PC-9 (cell line): ENCODE measurements around the gene GHR. TPM values are rescaled to one million over a fixed set of nuclear protein-coding genes. Genes with fewer than 3 reads are reported as not detected.

Experiments
- BruUV-seq: library from RNA; stranded (reverse); fragments of 400-500 nt; replicated peaks from 2 replicates; lab custom pipeline; 2021; lab: Mats Ljungman, UMichigan
- CTCF ChIA-PET: fragments of 300-600 bp; sonication (Branson Sonifier 250); formaldehyde crosslinking; loops from one replicate; lab custom pipeline; 2022; ENCODE audit warnings: antibody characterized with exemption; lab: Charles Lee
- POLR2A ChIA-PET: fragments of 300-600 bp; sonication (Branson Sonifier 250); formaldehyde crosslinking; loops from one replicate; lab custom pipeline; 2022; ENCODE audit warnings: antibody characterized with exemption; ENCODE audit not compliant: unreplicated experiment; lab: Charles Lee
- DNase-seq, 2 experiments: peaks; one replicate each; pipeline versions ENCODE4 v3.0.0 to v3.0.0-alpha.2; 2015 to 2022; ENCODE audit warnings: mixed read lengths in 1 of 2
- H2AFZ ChIP-seq: fragments of 200-600 bp; sonication (generic); 2 replicates; pipeline ENCODE4 v1.8.1; 2017; ENCODE audit warnings: antibody characterized with exemption
- H3F3A ChIP-seq: fragments of 200-600 bp; sonication (generic); 2 replicates; pipeline ENCODE4 v1.8.1; 2017; ENCODE audit warnings: antibody characterized with exemption, mild to moderate bottlenecking, low read depth; ENCODE audit not compliant: insufficient read depth
- H3K27ac ChIP-seq: fragments of 200-600 bp; sonication (generic); 2 replicates; pipeline ENCODE4 v1.6.1; 2016; ENCODE audit warnings: mixed run types
- H3K27me3 ChIP-seq: fragments of 200-600 bp; sonication (generic); 2 replicates; pipeline ENCODE4 v1.6.1; 2016; ENCODE audit warnings: low read depth, mixed run types; ENCODE audit not compliant: insufficient read depth
- H3K36me3 ChIP-seq: fragments of 200-600 bp; sonication (generic); 2 replicates; pipeline ENCODE4 v1.6.1; 2016; ENCODE audit warnings: low read depth, mixed run types
- H3K4me1 ChIP-seq: fragments of 200-600 bp; sonication (generic); replicated peaks from 2 replicates; pipeline ENCODE4 v1.6.1; 2016; ENCODE audit warnings: mixed run types; ENCODE audit not compliant: insufficient read depth
- H3K4me2 ChIP-seq: fragments of 200-600 bp; sonication (generic); 2 replicates; pipeline ENCODE4 v1.6.1; 2017; ENCODE audit warnings: mixed run types
- H3K4me3 ChIP-seq: fragments of 200-600 bp; sonication (generic); 2 replicates; pipeline ENCODE4 v1.6.1; 2016; ENCODE audit warnings: mixed run types
- H3K79me2 ChIP-seq: fragments of 200-600 bp; sonication (generic); 2 replicates; pipeline ENCODE4 v1.6.1; 2017; ENCODE audit warnings: low read depth, mixed run types
- H3K9me2 ChIP-seq: fragments of 200-600 bp; sonication (generic); 2 replicates; pipeline ENCODE4 v1.8.1; 2017; ENCODE audit warnings: mild to moderate bottlenecking; ENCODE audit not compliant: insufficient read depth
- H3K9me3 ChIP-seq: fragments of 200-600 bp; sonication (generic); 2 replicates; pipeline ENCODE4 v1.8.1; 2016; ENCODE audit warnings: low read depth; ENCODE audit not compliant: insufficient read depth
- H4K20me1 ChIP-seq: fragments of 200-600 bp; sonication (generic); 2 replicates; pipeline ENCODE4 v1.8.1; 2017; ENCODE audit not compliant: insufficient read depth
- EZH2 ChIP-seq: fragments of 200-600 bp; sonication (generic); IDR thresholded peaks from 2 replicates; pipeline ENCODE4 v1.8.0; 2017; ENCODE audit warnings: antibody characterized with exemption, low read depth
- intact Hi-C: fragments of 100-400 bp; cut with micrococcal nuclease; formaldehyde crosslinking; loops from one replicate; pipeline ENCODE4 v1.10.0; 2022; ENCODE audit not compliant: unreplicated experiment
- total RNA-seq: library from RNA; stranded (reverse); gene quantifications from 2 replicates; pipeline ENCODE4 v1.2.3, GENCODE V29; 2021
- TF ChIP-seq, protein P1 (sequence below): fragments of 200-600 bp; sonication (generic); conservative IDR thresholded peaks from 2 replicates; pipeline ENCODE4 v1.6.1; 2017; ENCODE audit warnings: mixed run types, antibody characterized with exemption, mild to moderate bottlenecking, moderate library complexity

Gene GHR
- total RNA-seq, 1 experiment from 2014 or later = not detected

DNA sequence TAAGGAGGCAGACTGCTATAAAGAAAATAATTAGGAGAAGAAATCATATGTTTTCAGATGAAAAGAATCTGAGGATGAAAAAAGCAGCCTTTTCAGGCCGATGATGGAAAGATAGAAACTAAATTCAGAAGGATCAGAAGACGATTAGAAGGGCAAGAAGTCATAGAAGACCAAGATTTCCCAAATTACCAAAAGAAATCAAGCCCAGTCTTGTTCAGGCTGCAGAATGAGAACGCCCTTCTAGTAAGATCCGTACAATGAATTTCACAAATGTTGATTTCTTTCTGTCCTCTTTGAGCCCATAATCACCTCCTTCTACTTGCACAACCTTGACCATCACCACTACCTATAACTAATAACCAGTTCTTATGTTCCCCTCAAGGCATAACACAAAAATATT is 218.8 kb downstream of the GHR start:
- Histone ChIP-seq H3K9me2 (no peaks in the 10 kb centered on the region), H3F3A (no peaks in the 10 kb centered on the region), H3K36me3 (no peaks in the 10 kb centered on the region), H3K4me3 (no peak overlapping the region), H3K79me2 (no peaks in the 10 kb centered on the region), H3K27me3 (no peaks in the 10 kb centered on the region), H3K4me2 (no peak overlapping the region), H4K20me1 (no peaks in the 10 kb centered on the region; the same call in 1 of the 2 replicates), H3K4me1 (no peaks in the 10 kb centered on the region), H3K27ac (no peak overlapping the region), H3K9me3 (no peaks in the 10 kb centered on the region), H2AFZ (no peak overlapping the region)
- ChIA-PET POLR2A (no interaction called here), CTCF (no interaction called here)
- intact Hi-C loops = no loop called here
- BruUV-seq = no TSS peak
- DNase-seq = no peak
- TF ChIP-seq EZH2 = no peak
- TF ChIP-seq, protein P1, sequence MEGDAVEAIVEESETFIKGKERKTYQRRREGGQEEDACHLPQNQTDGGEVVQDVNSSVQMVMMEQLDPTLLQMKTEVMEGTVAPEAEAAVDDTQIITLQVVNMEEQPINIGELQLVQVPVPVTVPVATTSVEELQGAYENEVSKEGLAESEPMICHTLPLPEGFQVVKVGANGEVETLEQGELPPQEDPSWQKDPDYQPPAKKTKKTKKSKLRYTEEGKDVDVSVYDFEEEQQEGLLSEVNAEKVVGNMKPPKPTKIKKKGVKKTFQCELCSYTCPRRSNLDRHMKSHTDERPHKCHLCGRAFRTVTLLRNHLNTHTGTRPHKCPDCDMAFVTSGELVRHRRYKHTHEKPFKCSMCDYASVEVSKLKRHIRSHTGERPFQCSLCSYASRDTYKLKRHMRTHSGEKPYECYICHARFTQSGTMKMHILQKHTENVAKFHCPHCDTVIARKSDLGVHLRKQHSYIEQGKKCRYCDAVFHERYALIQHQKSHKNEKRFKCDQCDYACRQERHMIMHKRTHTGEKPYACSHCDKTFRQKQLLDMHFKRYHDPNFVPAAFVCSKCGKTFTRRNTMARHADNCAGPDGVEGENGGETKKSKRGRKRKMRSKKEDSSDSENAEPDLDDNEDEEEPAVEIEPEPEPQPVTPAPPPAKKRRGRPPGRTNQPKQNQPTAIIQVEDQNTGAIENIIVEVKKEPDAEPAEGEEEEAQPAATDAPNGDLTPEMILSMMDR = no peak

DNA sequence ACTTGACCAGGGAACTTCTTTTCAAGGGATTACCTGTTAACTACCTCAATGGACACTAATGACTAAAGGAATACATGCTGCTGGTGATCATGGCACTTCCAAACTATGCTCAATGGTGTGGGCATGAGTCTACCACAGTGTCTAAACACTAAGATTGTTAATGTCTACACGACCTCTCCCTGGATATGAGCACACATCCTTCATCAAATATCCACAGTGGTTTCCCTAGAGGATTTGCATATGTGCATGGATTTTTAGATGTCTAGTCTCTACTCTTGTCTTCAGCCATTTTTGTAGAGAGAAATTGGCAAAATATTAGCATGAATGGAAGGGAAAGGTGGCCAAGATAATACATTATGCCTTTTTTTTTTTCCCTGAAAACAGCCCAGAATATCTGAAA is 220.1 kb downstream of the GHR start:
- H3K9me3 ChIP-seq = no peaks in the 10 kb centered on the region
- intact Hi-C loops = no loop called here
- H3K4me1 ChIP-seq = no peaks in the 10 kb centered on the region
- no peaks in the 10 kb centered on the region for H3F3A ChIP-seq
- H3K4me3 ChIP-seq = no peak overlapping the region
- no peaks in the 10 kb centered on the region for H3K27me3 ChIP-seq
- H3K79me2 ChIP-seq = no peaks in the 10 kb centered on the region
- no peaks in the 10 kb centered on the region for H4K20me1 ChIP-seq
- no peak overlapping the region for H3K27ac ChIP-seq
- no peak for DNase-seq
- H3K4me2 ChIP-seq = no peak overlapping the region
- no peak overlapping the region for H2AFZ ChIP-seq
- no peak for TF ChIP-seq EZH2
- CTCF ChIA-PET = no interaction called here
- no TSS peak for BruUV-seq
- no peaks in the 10 kb centered on the region for H3K9me2 ChIP-seq
- POLR2A ChIA-PET = no interaction called here
- no peaks in the 10 kb centered on the region for H3K36me3 ChIP-seq

DNA sequence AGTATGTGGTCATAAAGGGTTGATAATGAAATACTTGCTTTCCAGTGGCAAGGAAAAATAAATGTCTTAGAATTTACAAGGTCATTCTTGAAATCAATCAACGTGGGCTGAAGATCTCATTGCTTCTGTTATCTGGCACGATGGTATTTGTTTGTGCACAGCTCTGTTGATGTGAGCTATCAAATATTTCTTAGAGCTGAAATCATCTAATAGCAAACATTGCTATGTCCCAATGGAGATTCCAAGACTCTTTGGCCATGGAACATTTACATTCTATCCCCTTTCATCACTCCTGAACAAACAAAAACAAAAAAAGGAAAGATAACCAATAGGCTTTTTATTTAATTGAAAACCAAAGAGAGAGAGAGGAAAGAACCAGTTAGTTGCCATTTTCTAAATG is 221.9 kb downstream of the GHR start:
- Histone ChIP-seq H3K27ac (no peak overlapping the region), H3K9me2 (no peaks in the 10 kb centered on the region), H2AFZ (no peak overlapping the region), H3K4me1 (no peaks in the 10 kb centered on the region), H3K4me3 (no peak overlapping the region), H3F3A (no peaks in the 10 kb centered on the region), H3K4me2 (no peak overlapping the region), H3K79me2 (no peaks in the 10 kb centered on the region), H3K9me3 (no peaks in the 10 kb centered on the region), H4K20me1 (no peaks in the 10 kb centered on the region), H3K27me3 (no peaks in the 10 kb centered on the region), H3K36me3 (no peaks in the 10 kb centered on the region)
- intact Hi-C loops = no loop called here
- TF ChIP-seq EZH2 = no peak
- TF ChIP-seq, protein P1 = no peak
- ChIA-PET CTCF (no interaction called here), POLR2A (no interaction called here)
- no TSS peak for BruUV-seq
- no peak for DNase-seq

DNA sequence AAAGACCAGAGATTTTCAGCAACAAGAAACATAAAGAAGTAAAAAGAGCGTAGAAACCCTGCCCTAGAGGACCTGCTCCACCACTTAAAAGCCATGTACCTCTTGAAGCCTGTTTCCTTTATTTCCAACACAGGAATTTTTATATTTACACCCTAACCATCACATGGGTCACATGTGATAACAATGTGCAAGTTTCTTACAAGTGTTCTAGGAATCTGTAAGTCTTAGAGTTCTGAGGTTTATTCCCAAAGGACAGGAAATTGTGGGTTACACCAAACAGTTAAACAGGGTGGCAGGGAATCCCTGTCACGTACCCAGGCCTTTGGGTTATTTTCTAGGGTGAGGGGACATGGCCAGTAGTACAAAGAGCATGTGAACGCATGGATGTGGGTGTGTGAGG is 224.8 kb downstream of the GHR start:
- POLR2A ChIA-PET = no interaction called here
- no peaks in the 10 kb centered on the region for H3F3A ChIP-seq
- H3K4me2 ChIP-seq = no peak overlapping the region
- no peak overlapping the region for H3K27ac ChIP-seq
- H3K9me3 ChIP-seq = no peaks in the 10 kb centered on the region
- H3K4me3 ChIP-seq = no peak overlapping the region
- TF ChIP-seq, protein P1 = no peak
- no peak for TF ChIP-seq EZH2
- intact Hi-C loops = no loop called here
- CTCF ChIA-PET = interaction anchor here (0.7 kb wide), 1 partner anchor 826 kb away, joined by 7 read pairs; no protein-coding TSS in a partner anchor
- H3K4me1 ChIP-seq = no peaks in the 10 kb centered on the region
- no peaks in the 10 kb centered on the region for H3K9me2 ChIP-seq
- H2AFZ ChIP-seq = no peak overlapping the region
- DNase-seq = no peak
- no peaks in the 10 kb centered on the region for H4K20me1 ChIP-seq
- BruUV-seq = no TSS peak
- H3K79me2 ChIP-seq = no peaks in the 10 kb centered on the region
- no peaks in the 10 kb centered on the region for H3K36me3 ChIP-seq
- no peaks in the 10 kb centered on the region for H3K27me3 ChIP-seq
